GM04503 (cell line): ENCODE results near the gene CABP7.
"Not testable (repeated sequence)": the region's sequence is repeated elsewhere in the genome, so short reads cannot be mapped to it uniquely, and the experiment has no call there.

Source experiments
- DNase-seq: peaks from one replicate; pipeline ENCODE4 v3.0.0-alpha.2; 2012; ENCODE audit warnings: low read depth

CABP7 gene

DNA sequence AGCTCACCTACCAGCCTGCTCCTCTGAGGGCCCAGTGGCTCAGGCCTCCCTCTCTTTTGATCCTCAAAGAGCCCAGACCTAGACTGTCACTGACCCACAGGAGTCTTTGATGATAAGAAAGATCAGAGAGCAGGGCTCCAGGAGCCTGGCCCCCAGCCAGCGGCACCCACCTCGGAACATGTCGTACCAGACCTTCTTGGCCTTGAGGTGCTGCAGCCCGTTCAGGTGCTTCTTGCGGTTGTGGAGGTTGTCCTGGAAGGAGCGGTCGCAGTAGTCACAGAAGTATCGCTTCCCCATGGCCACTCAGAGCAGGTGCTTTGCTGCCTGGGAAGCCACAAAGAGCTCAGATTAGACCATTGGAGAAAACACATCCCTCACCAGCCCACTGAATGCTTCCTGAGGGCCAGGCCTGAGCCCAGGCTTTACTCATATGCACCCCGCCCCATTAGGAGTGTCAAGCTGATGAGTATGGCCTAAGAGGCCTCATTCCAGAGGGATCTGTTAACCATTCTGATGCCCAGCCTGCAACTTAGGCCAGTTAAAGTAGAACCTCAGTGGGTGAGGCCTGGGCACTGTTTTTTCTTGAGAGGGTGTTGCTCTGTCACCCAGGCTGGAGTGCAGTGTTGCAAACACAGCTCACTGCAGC, 28.6 kb downstream of the CABP7 start:
- DNase-seq, result no peak

GRCh38 chr22:29750029-29750428, 30.2 kb downstream of the CABP7 start:
- DNase-seq, result no peak

DNA sequence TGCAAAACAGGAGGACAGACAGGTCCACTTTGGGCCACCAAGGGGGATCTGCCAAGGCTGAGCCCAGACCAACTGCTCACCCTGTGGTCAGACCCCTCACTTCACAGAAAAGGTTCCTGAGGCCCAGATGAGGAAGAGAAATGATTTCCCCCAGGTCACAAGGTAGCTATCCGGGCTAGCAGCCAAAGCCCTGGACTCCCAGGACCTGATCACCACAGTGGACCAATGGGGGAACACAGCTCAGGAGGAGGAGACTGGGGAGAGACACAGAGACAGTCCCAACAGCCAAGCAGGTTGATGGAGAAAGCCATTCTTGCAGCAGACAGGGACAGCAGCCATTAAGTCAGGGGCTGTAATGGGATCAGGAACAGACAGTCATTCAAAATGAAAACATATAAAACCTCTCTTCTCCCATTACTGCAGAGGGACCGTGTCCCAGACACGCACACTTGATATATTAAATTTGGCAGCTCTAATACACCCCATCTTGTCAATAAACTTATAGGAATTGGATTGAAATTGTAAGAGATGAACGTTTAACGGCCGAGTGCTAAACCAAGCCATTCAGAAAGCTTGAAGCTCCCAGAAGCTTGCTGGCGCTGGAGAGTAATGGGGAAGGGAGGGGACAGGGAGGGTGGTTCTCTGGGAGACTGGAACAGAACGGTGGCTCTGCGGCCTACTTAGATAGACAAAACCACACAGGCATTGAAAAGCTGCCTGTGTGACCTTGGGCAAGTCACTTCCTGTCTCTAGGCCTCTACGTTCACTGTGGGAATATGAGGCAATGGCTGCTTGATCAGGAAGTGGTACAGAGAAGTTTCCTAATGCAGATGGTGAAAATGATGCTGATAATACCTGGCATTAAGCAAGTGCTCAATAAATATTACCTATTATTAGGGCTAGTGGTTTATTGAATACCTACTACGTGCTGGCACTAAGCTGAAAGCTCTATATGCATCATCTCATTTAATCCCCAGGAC, 31.0 kb downstream of the CABP7 start:
- no peak for DNase-seq

DNA sequence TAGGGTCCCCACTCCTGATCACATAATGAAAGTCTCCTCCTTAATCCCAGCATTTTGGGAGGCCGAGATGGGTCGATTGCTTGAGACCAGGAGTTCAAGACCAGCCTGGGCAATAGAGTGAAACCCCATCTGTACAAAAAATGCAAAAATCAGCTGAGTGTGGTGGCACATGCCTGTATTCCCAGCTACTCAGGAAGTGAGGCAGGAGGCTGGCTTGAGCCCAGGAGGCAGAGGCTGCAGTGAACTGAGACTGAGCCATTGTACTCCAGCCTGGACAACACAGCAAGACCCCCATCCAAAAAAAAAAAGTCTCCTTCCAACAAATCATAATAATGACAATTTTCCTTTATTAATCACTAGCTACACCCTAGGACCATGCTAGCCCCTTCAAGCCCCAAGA, 31.9 kb downstream of the CABP7 start:
- DNase-seq, result no peak

GRCh38 chr22:29753808-29754657, 34.2 kb downstream of the CABP7 start:
- DNase-seq, result no peak

DNA sequence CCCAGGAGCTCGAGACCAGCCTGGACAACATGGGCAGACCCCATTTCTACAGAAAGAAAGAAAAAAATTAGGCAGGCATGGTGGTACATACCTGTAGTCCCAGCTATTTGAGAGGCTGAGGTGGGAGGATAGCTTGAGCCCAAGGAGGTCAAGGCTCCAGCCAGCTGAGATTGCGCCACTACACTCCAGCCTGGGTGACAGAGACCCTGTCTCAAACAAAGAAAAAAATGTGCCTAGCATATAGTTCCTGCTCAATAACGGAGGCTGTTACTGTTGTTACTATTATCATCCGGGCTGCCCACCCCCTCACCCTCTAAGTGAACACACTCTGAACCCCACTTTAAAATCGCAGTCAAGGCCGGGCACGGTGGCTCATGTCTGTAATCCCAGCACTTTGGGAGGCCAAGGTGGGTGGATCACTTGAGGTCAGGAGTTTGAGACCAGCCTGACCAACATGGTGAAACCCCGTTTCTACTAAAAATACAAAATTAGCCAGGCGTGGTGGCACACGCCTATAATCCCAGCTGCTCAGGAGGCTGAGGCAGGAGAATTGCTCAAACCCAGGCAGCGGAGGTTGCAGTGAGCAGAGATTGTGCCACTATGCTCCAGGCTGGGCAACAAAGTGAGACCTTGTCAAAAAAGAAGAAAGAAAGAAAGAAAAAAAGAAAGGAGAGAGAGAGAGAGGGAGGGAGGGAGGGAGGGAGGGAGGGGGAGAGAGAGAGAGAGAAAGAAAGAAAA, 35.0 kb downstream of the CABP7 start:
- DNase-seq, result not testable (repeated sequence)

GRCh38 chr22:29755889-29756288, 36.1 kb downstream of the CABP7 start:
- no peak for DNase-seq

DNA sequence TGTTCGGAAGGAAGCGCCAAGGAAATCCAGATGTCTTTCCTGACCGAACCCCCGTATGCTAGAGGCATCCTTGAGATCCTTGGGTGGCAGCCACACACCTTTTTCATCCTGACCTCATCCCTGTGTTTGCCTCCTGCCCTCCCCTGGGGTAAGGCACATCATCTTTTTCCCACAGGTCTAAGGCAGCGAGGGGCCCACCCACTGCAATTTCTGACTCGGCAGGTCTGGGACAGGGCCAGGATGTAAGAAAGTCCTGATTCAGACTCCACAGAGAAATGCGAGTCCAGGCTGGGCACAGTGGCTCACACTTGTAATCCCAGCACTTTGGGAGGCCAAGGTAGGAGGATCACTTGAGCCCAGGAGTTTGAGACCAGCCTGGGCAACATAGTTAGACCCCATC, 36.5 kb downstream of the CABP7 start:
- no peak for DNase-seq

GRCh38 chr22:29757096-29757495, 37.3 kb downstream of the CABP7 start:
- no peak for DNase-seq

- no peak for DNase-seq
Measured at GRCh38 chr22:29758068-29758622, 38.3 kb downstream of the CABP7 start.

- no peak for DNase-seq
Measured at GRCh38 chr22:29758959-29759358, 39.2 kb downstream of the CABP7 start.

- DNase-seq, result no peak
Measured at GRCh38 chr22:29762263-29762662, 42.5 kb downstream of the CABP7 start.

- DNase-seq, result no peak
Measured at GRCh38 chr22:29765905-29766631, 46.3 kb downstream of the CABP7 start.

GRCh38 chr22:29766632-29767170, 46.9 kb downstream of the CABP7 start, which contains the start of gene ZMAT5:
ZMAT5 (minus strand) TSS chr22:29767007; CDS start chr22:29748544, 18,463 bp downstream.
- DNase-seq, result peak; percentile 82

GRCh38 chr22:29767171-29768051, 47.6 kb downstream of the CABP7 start, which contains the start of gene UQCR10:
UQCR10 (plus strand) TSS chr22:29767369; CDS start chr22:29767399, 30 bp downstream.
- peak; percentile 58 for DNase-seq

GRCh38 chr22:29768052-29768693, 48.4 kb downstream of the CABP7 start:
- no peak for DNase-seq

DNA sequence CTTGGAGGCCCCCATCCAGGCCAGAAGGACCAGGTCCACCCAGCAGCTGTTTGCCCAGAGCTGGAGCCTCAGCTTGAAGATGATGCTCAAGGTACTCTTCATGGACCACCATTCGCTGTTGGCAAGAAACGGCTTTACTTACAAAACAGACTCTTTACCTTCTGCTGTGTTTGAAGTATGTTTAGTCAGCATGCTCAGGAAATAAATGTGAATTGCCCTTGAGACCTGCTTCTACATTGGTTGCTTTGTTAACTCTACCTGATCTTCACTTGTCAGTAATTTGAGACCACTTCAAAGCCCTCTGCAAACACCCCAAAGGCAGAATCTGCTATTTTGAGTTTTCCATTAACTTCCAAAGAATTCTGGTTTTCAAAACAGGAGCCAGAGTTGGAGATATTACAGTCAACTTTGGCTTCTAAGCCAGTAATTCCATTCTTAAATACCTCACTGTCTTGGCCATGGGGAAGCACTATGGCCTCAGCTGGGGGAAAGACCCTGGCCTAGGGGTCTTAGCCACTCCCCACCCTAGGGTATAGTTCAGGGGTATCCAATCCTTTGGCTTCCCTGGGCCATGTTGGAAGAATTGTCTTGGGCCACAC, 50.0 kb downstream of the CABP7 start:
- no peak for DNase-seq

GRCh38 chr22:29772170-29772641, 52.4 kb downstream of the CABP7 start:
- peak; percentile 90 for DNase-seq
